ENCODE data around the gene TP53AIP1. TPM values are rescaled to one million over a fixed set of nuclear protein-coding genes. Genes with fewer than 3 reads are reported as not detected.

TP53AIP1 gene
- total RNA-seq, 3 donors from 2014 or later: 0.25 to 0.55 (median 0.36) TPM

- DNase-seq (no peak), ATAC-seq (no peak)
- Histone ChIP-seq H3K9me3 (no peaks in the 10 kb centered on the region), H3K4me3 (no peak overlapping the region), H3K4me1 (ENCODE audit: low read depth) (peaks cover 7% of the 10 kb centered on the region), H3K36me3 (ENCODE audit: low read depth) (no peaks in the 10 kb centered on the region)
- intact Hi-C loops (cut with DNase I, micrococcal nuclease): loop anchor here in 1 of 2 donors (5.0 kb wide), 1 partner anchor 64 kb away; no protein-coding TSS in a partner anchor
- no peak for TF ChIP-seq CTCF (IDR thresholded peaks at IDR 0.05)
Measured at GRCh38 chr11:128888034-128888985, 54.4 kb downstream of the TP53AIP1 start.

GRCh38 chr11:128886406-128887124, 56.1 kb downstream of the TP53AIP1 start:
- intact Hi-C loops (cut with DNase I, micrococcal nuclease): loop anchor here in 1 of 2 donors (5.0 kb wide), 1 partner anchor 66 kb away; no protein-coding TSS in a partner anchor
- Histone ChIP-seq H3K4me1 (ENCODE audit: low read depth) (peaks cover 7% of the 10 kb centered on the region), H3K9me3 (no peaks in the 10 kb centered on the region), H3K36me3 (ENCODE audit: low read depth) (no peaks in the 10 kb centered on the region), H3K4me3 (no peak overlapping the region)
- DNase-seq: peak in 1 of 3 donors; percentile 40
- TF ChIP-seq CTCF (IDR thresholded peaks at IDR 0.05): no peak
- peak; percentile 63 for ATAC-seq

Other genes with a start within 250 kb of the TP53AIP1 start
- 10 to 100 TPM in 2 of 3 donors, 1 to 10 TPM in 1; 5.8 to 10.9 (median 10.1) TPM for gene FLI1, start 248.8 kb downstream of the TP53AIP1 start, total RNA-seq
- not detected for gene KCNJ1, start 75.6 kb downstream of the TP53AIP1 start, total RNA-seq
- 1 to 10 TPM in 1 of 3 donors, under 1 TPM in 2; 0.14 to 3.9 (median 0.48) TPM for gene KCNJ5, start 51.5 kb downstream of the TP53AIP1 start, total RNA-seq
- 10 to 100 TPM; 44.2 to 95.5 (median 62.0) TPM for gene ARHGAP32, start 249.5 kb upstream of the TP53AIP1 start, total RNA-seq